ENCODE results near the gene RCN2. TPM values are rescaled to one million over a fixed set of nuclear protein-coding genes. Genes with fewer than 3 reads are reported as not detected.

The RCN2 gene
- total and polyA plus RNA-seq, 7 experiments from 2014 or later: 16.7 to 45.7 (median 28.5) TPM

- no peak overlapping the region for H3K4me3 ChIP-seq (ENCODE audit: low read length)
- H3K9me3 Mint-ChIP-seq: peaks cover 0 to 2% (median 0%) of the 10 kb centered on the region in 11 donors
- H3K36me3 ChIP-seq (ENCODE audit: control insufficient read depth in 2 of 3, insufficient read depth in 3 of 3, low read length in 3 of 3): no peaks in the 10 kb centered on the region
- intact Hi-C loops (cut with micrococcal nuclease): loop anchor here in 1 of 2 donors (5.0 kb wide), 1 partner anchor 35 kb away; no protein-coding TSS in a partner anchor
- no peaks in the 10 kb centered on the region for H3K9me3 ChIP-seq (ENCODE audit: control insufficient read depth in 2 of 3, low read length in 3 of 3)
- no peak for DNase-seq
- no peaks in the 10 kb centered on the region for H3K36me3 Mint-ChIP-seq
- peaks cover 9 to 28% of the 10 kb centered on the region in 2 donors for H3K4me1 ChIP-seq (ENCODE audit: control insufficient read depth in 2 of 2, insufficient read depth in 2 of 2, low read length in 2 of 2)
- ChIA-PET POLR2A (interaction anchor here (0.6 to 2.2 kb wide), 3 partner anchors 9 to 26 kb away, joined by 3 to 8 read pairs (median 4); partner anchors contain the start of gene PSTPIP1), CTCF (interaction anchor here (0.5 to 2.3 kb wide), 4 partner anchors 13 to 422 kb away, joined by 4 to 7 read pairs (median 4); no protein-coding TSS in a partner anchor)
- no peak for ATAC-seq
- H3K27me3 ChIP-seq (ENCODE audit: control insufficient read depth in 2 of 2, insufficient read depth in 2 of 2, low read length in 2 of 2): no peaks in the 10 kb centered on the region
- peak overlapping the region in 3 of 9 donors; percentile 19 to 98 (median 21) for H3K27ac Mint-ChIP-seq
- no peaks in the 10 kb centered on the region for H3K27me3 Mint-ChIP-seq
- H3K27ac ChIP-seq (ENCODE audit: low read depth, low read length): no peak overlapping the region
- H3K4me3 Mint-ChIP-seq: peak overlapping the region in 1 of 10 donors; percentile 14
- peaks cover 21 to 78% (median 27%) of the 10 kb centered on the region in 7 donors for H3K4me1 Mint-ChIP-seq
These were observed 55.7 kb downstream of the RCN2 start for GRCh38 chr15:76987276-76987675.

- no peak overlapping the region for H3K4me3 ChIP-seq (ENCODE audit: low read length)
- Mint-ChIP-seq H3K9me3 (peaks cover 0 to 2% (median 0%) of the 10 kb centered on the region in 11 donors), H3K27me3 (no peaks in the 10 kb centered on the region), H3K4me3 (peak overlapping the region in 2 of 10 donors; percentile 31 to 76), H3K4me1 (peaks cover 23 to 79% (median 31%) of the 10 kb centered on the region in 7 donors), H3K27ac (peak overlapping the region in 7 of 9 donors; percentile 40 to 98 (median 78)), H3K36me3 (no peaks in the 10 kb centered on the region)
- no peaks in the 10 kb centered on the region for H3K27me3 ChIP-seq (ENCODE audit: control insufficient read depth in 2 of 2, insufficient read depth in 2 of 2, low read length in 2 of 2)
- ATAC-seq (peak; percentile 64), DNase-seq (peak in 1 of 9 donors; percentile 77)
- peaks cover 9 to 29% of the 10 kb centered on the region in 2 donors for H3K4me1 ChIP-seq (ENCODE audit: control insufficient read depth in 2 of 2, insufficient read depth in 2 of 2, low read length in 2 of 2)
- ChIA-PET POLR2A (interaction anchor here (0.5 to 2.2 kb wide), 5 partner anchors 8 to 55 kb away, joined by 3 to 8 read pairs (median 4); partner anchors contain the start of gene PSTPIP1), CTCF (interaction anchor here (1.0 to 2.3 kb wide), 3 partner anchors 9 to 35 kb away, joined by 3 to 7 read pairs (median 5); no protein-coding TSS in a partner anchor)
- intact Hi-C loops (cut with micrococcal nuclease): loop anchor here in 1 of 2 donors (1.0 to 5.0 kb wide), 2 partner anchors 10 to 34 kb away; no protein-coding TSS in a partner anchor
- no peaks in the 10 kb centered on the region for H3K9me3 ChIP-seq (ENCODE audit: control insufficient read depth in 2 of 3, low read length in 3 of 3)
- no peaks in the 10 kb centered on the region for H3K36me3 ChIP-seq (ENCODE audit: control insufficient read depth in 2 of 3, insufficient read depth in 3 of 3, low read length in 3 of 3)
- H3K27ac ChIP-seq (ENCODE audit: low read depth, low read length): no peak overlapping the region
These were observed 56.6 kb downstream of the RCN2 start for GRCh38 chr15:76987896-76988860.

- CTCF ChIA-PET: interaction anchor here (1.3 to 2.3 kb wide), 2 partner anchors 15 to 34 kb away, joined by 5 to 6 read pairs; no protein-coding TSS in a partner anchor
- Histone ChIP-seq H3K9me3 (ENCODE audit: control insufficient read depth in 2 of 3, low read length in 3 of 3) (no peaks in the 10 kb centered on the region), H3K4me3 (ENCODE audit: low read length) (no peak overlapping the region), H3K27ac (ENCODE audit: low read depth, low read length) (no peak overlapping the region), H3K4me1 (ENCODE audit: control insufficient read depth in 2 of 2, insufficient read depth in 2 of 2, low read length in 2 of 2) (peaks cover 18 to 38% of the 10 kb centered on the region in 2 donors), H3K27me3 (ENCODE audit: control insufficient read depth in 2 of 2, insufficient read depth in 2 of 2, low read length in 2 of 2) (no peaks in the 10 kb centered on the region), H3K36me3 (ENCODE audit: control insufficient read depth in 2 of 3, insufficient read depth in 3 of 3, low read length in 3 of 3) (no peaks in the 10 kb centered on the region)
- POLR2A ChIA-PET: interaction anchor here (0.5 to 1.7 kb wide), 4 partner anchors 9 to 56 kb away, joined by 3 to 5 read pairs (median 4); no protein-coding TSS in a partner anchor
- ATAC-seq (peak; percentile 38), DNase-seq (no peak)
- peaks cover 0 to 2% (median 0%) of the 10 kb centered on the region in 11 donors for H3K9me3 Mint-ChIP-seq
- intact Hi-C loops (cut with micrococcal nuclease): loop anchor here in 1 of 2 donors (1.0 to 5.0 kb wide), 2 partner anchors 9 to 33 kb away; no protein-coding TSS in a partner anchor
- no peaks in the 10 kb centered on the region for H3K36me3 Mint-ChIP-seq
- peak overlapping the region in 2 of 10 donors; percentile 31 to 76 for H3K4me3 Mint-ChIP-seq
- peaks cover 31 to 79% (median 41%) of the 10 kb centered on the region in 7 donors for H3K4me1 Mint-ChIP-seq
- H3K27me3 Mint-ChIP-seq: no peaks in the 10 kb centered on the region
- peak overlapping the region in 6 of 9 donors; percentile 54 to 98 (median 78) for H3K27ac Mint-ChIP-seq
These were observed 57.6 kb downstream of the RCN2 start for GRCh38 chr15:76988867-76989780.

- Histone ChIP-seq H3K27ac (ENCODE audit: low read depth, low read length) (no peak overlapping the region), H3K36me3 (ENCODE audit: control insufficient read depth in 2 of 3, insufficient read depth in 3 of 3, low read length in 3 of 3) (no peaks in the 10 kb centered on the region), H3K4me3 (ENCODE audit: low read length) (no peak overlapping the region), H3K27me3 (ENCODE audit: control insufficient read depth in 2 of 2, insufficient read depth in 2 of 2, low read length in 2 of 2) (no peaks in the 10 kb centered on the region), H3K9me3 (ENCODE audit: control insufficient read depth in 2 of 3, low read length in 3 of 3) (no peaks in the 10 kb centered on the region), H3K4me1 (ENCODE audit: control insufficient read depth in 2 of 2, insufficient read depth in 2 of 2, low read length in 2 of 2) (peaks cover 34 to 46% of the 10 kb centered on the region in 2 donors)
- peaks cover 0 to 10% (median 0%) of the 10 kb centered on the region in 5 donors for H3K36me3 Mint-ChIP-seq
- DNase-seq (no peak), ATAC-seq (no peak)
- peak overlapping the region in 1 of 9 donors; percentile 5 for H3K27ac Mint-ChIP-seq
- ChIA-PET CTCF (interaction anchor here (1.9 kb wide), 1 partner anchor 17 kb away, joined by 5 read pairs; no protein-coding TSS in a partner anchor), POLR2A (interaction anchor here (0.9 kb wide), 1 partner anchor 41 kb away, joined by 3 read pairs; no protein-coding TSS in a partner anchor)
- H3K9me3 Mint-ChIP-seq: peaks cover 0 to 2% (median 0%) of the 10 kb centered on the region in 11 donors
- peaks cover 48 to 77% (median 52%) of the 10 kb centered on the region in 7 donors for H3K4me1 Mint-ChIP-seq
- intact Hi-C loops (cut with micrococcal nuclease): no loop called here
- no peak overlapping the region for H3K4me3 Mint-ChIP-seq
- no peaks in the 10 kb centered on the region for H3K27me3 Mint-ChIP-seq
These were observed 59.5 kb downstream of the RCN2 start for GRCh38 chr15:76991048-76991447.

GRCh38 chr15:76991741-76992645 is 60.4 kb downstream of the RCN2 start:
- DNase-seq: no peak
- Mint-ChIP-seq H3K27me3 (no peaks in the 10 kb centered on the region), H3K36me3 (peaks cover 0 to 12% (median 0%) of the 10 kb centered on the region in 5 donors), H3K4me1 (peaks cover 48 to 72% (median 53%) of the 10 kb centered on the region in 7 donors), H3K9me3 (peaks cover 0 to 2% (median 0%) of the 10 kb centered on the region in 11 donors), H3K27ac (peak overlapping the region in 8 of 9 donors; percentile 27 to 98 (median 84)), H3K4me3 (peak overlapping the region in 1 of 10 donors; percentile 27)
- Histone ChIP-seq H3K4me3 (ENCODE audit: low read length) (no peak overlapping the region), H3K9me3 (ENCODE audit: control insufficient read depth in 2 of 3, low read length in 3 of 3) (no peaks in the 10 kb centered on the region), H3K4me1 (ENCODE audit: control insufficient read depth in 2 of 2, insufficient read depth in 2 of 2, low read length in 2 of 2) (peaks cover 43 to 45% of the 10 kb centered on the region in 2 donors), H3K36me3 (ENCODE audit: control insufficient read depth in 2 of 3, insufficient read depth in 3 of 3, low read length in 3 of 3) (no peaks in the 10 kb centered on the region), H3K27ac (ENCODE audit: low read depth, low read length) (no peak overlapping the region), H3K27me3 (ENCODE audit: control insufficient read depth in 2 of 2, insufficient read depth in 2 of 2, low read length in 2 of 2) (no peaks in the 10 kb centered on the region)
- ChIA-PET POLR2A (interaction anchor here (0.9 kb wide), 1 partner anchor 40 kb away, joined by 3 read pairs; no protein-coding TSS in a partner anchor), CTCF (interaction anchor here (1.9 kb wide), 1 partner anchor 18 kb away, joined by 5 read pairs; no protein-coding TSS in a partner anchor)
- no peak for ATAC-seq
- intact Hi-C loops (cut with micrococcal nuclease): no loop called here

Data from naive thymus-derived CD4-positive, alpha-beta T cell (primary cell).